Kidney (tissue), 14 donors: Measurements from ENCODE around the gene CARD11. TPM values are rescaled to one million over a fixed set of nuclear protein-coding genes. Genes with fewer than 3 reads are reported as not detected.

ENCODE experiments used
- DNase-seq, 5 donors: peaks; one replicate each; pipeline ENCODE4 v3.0.0-alpha.2; 2013 to 2020
- FAIRE-seq: peaks from 2 replicates; lab custom pipeline; 2012; peaks lifted over from hg19 to GRCh38; lab: Jason Lieb, UNC
- H3K27ac ChIP-seq, 2 donors: one replicate each; pipeline ENCODE4 v1.7.0; 2013; ENCODE audit warnings: low read depth in 2 of 2, low read length in 2 of 2, inconsistent platforms in 1 of 2
- H3K27me3 ChIP-seq: one replicate; pipeline ENCODE4 v1.7.1; 2013; ENCODE audit warnings: low read length, inconsistent platforms; ENCODE audit not compliant: control insufficient read depth, insufficient read depth
- H3K36me3 ChIP-seq, 3 donors: one replicate each; pipeline versions ENCODE4 v1.7.0 to v1.7.1; 2013; ENCODE audit warnings: low read length in 3 of 3, control low read depth in 1 of 3, inconsistent platforms in 1 of 3; ENCODE audit not compliant: insufficient read depth in 3 of 3, control insufficient read depth in 2 of 3
- H3K4me1 ChIP-seq, 3 donors: one replicate each; pipeline versions ENCODE4 v1.7.0 to v1.7.1; 2013; ENCODE audit warnings: low read length in 3 of 3, inconsistent platforms in 1 of 3, low read depth in 1 of 3; ENCODE audit not compliant: control insufficient read depth in 2 of 3, insufficient read depth in 2 of 3
- H3K4me3 ChIP-seq, 3 donors: one replicate each; pipeline versions ENCODE4 v1.7.0 to v1.8.1; 2013; ENCODE audit warnings: low read length in 3 of 3, control low read depth in 1 of 3, inconsistent platforms in 1 of 3
- H3K9ac ChIP-seq, 3 donors: one replicate each; pipeline versions ENCODE4 v1.7.0 to v1.7.1; 2013; ENCODE audit warnings: low read length in 3 of 3, control low read depth in 1 of 3, inconsistent platforms in 1 of 3
- H3K9me3 ChIP-seq, 3 donors: one replicate each; pipeline versions ENCODE4 v1.7.0 to v1.7.1; 2013; ENCODE audit warnings: low read length in 3 of 3, control low read depth in 1 of 3, inconsistent platforms in 1 of 3; ENCODE audit not compliant: control insufficient read depth in 2 of 3, insufficient read depth in 1 of 3
- intact Hi-C: fragments of 100-400 bp; cut with DNase I; formaldehyde crosslinking; loops from one replicate; pipeline ENCODE4 v1.11.1; 2022
- polyA plus RNA-seq: library from polyadenylated mRNA; stranded (reverse); fragments of 350-450 nt; fragmentation: Illumina TruSeq; extraction: RNeasy Lipid Tissue Mini Kit (QIAGEN cat#74804); gene quantifications from one replicate; pipeline ENCODE4 v1.2.3, GENCODE V29; 2014; ENCODE audit warnings: low read depth, low replicate concordance; ENCODE audit not compliant: insufficient read depth
- total RNA-seq: library from RNA; stranded (reverse); fragmentation: NEBNext Ultra II Directional; extraction: Animal tissue kit (Norgen Biotek cat#: 25700); gene quantifications from one replicate; pipeline ENCODE4 v1.2.1, GENCODE V29; 2021
- TF ChIP-seq, protein P1 (sequence below): IDR thresholded peaks from 3 replicates; pipeline ENCODE4 v1.5.1; 2012; ENCODE audit warnings: mild to moderate bottlenecking, moderate library complexity, borderline replicate concordance; ENCODE audit not compliant: insufficient read depth; ENCODE audit errors: extremely low read depth
- donor health status: control.
- donor health status: control.
- donor health status: control.
- donor health status: control.
- donor health status: control.
- donor health status: DM: yes; HTN: yes; CAD: no.
- donor health status: Normal renal cell carcinoma (clear cell type).

CARD11 gene
- total and polyA plus RNA-seq, 2 donors from 2014 or later: 0.22 to 9.6 TPM

DNA sequence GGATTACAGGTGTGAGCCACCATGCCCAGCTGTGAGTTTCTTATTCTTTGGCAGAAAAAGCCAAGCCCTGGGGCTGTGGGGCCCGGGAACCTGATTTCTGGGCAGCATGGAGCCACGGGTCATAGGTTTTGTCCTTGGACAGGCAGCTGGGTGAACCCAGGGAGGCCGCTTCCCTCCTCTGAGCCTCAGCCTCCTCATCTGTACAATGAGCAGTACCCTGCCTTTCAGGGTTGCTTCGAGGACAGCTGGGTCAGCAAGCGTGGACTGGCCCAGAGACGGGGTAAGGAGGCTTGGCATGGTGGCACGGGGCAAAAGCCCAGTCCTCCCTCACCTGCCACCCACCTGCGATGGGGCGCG, 115.4 kb downstream of the CARD11 start:
- peak in 2 of 5 donors; percentile 31 to 46 for DNase-seq
- no peak for FAIRE-seq
- Histone ChIP-seq H3K4me3 (no peak overlapping the region), H3K9ac (no peak overlapping the region), H3K27me3 (no peaks in the 10 kb centered on the region), H3K4me1 (no peaks in the 10 kb centered on the region), H3K27ac (no peak overlapping the region), H3K9me3 (no peaks in the 10 kb centered on the region), H3K36me3 (no peaks in the 10 kb centered on the region)
- intact Hi-C loops: no loop called here
- TF ChIP-seq, protein P1, sequence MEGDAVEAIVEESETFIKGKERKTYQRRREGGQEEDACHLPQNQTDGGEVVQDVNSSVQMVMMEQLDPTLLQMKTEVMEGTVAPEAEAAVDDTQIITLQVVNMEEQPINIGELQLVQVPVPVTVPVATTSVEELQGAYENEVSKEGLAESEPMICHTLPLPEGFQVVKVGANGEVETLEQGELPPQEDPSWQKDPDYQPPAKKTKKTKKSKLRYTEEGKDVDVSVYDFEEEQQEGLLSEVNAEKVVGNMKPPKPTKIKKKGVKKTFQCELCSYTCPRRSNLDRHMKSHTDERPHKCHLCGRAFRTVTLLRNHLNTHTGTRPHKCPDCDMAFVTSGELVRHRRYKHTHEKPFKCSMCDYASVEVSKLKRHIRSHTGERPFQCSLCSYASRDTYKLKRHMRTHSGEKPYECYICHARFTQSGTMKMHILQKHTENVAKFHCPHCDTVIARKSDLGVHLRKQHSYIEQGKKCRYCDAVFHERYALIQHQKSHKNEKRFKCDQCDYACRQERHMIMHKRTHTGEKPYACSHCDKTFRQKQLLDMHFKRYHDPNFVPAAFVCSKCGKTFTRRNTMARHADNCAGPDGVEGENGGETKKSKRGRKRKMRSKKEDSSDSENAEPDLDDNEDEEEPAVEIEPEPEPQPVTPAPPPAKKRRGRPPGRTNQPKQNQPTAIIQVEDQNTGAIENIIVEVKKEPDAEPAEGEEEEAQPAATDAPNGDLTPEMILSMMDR: no peak

DNA sequence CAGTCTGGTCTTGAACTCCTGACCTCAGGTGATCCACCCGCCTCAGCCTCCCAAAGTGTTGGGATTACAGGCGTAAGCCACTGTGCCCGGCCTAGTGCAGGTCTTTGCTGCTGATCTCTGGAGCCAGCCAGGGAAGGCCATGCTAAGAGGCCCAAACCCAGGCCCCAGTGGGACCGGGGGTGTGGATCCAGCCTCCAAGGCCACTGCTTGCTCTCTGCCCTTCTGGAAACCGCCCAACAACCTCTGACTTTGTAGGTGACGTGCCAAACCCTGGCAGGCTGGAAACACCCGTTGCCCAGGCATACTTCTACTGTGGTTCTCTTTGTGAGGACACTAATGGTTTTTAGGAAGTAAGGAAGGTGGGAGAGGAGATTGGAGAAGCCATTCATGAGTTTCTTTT, 116.1 kb downstream of the CARD11 start:
- FAIRE-seq: no peak
- Histone ChIP-seq H3K27ac (no peak overlapping the region), H3K4me3 (no peak overlapping the region), H3K9me3 (no peaks in the 10 kb centered on the region), H3K36me3 (no peaks in the 10 kb centered on the region), H3K4me1 (no peaks in the 10 kb centered on the region), H3K27me3 (no peaks in the 10 kb centered on the region), H3K9ac (no peak overlapping the region)
- intact Hi-C loops: no loop called here
- peak in 2 of 5 donors; percentile 22 to 46 for DNase-seq
- TF ChIP-seq, protein P1: no peak

DNA sequence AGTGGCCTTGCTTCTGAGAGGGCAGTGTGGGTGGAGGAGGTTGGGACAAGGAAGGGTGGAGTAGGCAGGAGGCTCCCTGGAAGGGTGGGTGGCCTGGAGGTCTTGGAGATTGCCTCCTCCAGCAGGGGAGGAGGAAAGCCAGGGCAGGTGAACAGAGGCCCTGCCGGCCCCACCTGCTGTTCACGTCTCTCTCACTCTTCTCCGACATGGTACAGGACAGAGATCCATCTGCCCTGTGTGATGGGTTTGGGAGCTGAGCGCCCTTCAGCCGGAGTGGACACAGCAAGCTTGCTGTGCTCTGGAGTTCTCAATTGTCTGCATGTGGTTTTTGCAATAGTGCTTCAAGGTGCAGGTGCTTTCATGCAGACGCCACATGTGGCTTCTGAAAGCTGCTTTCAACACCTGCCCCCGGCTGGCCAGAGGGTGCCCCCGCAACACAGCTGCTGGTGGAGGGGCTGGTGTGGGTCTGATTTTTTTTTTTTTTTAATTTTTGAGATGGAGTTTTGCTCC, 116.7 kb downstream of the CARD11 start:
- H3K27ac ChIP-seq: no peak overlapping the region
- TF ChIP-seq, protein P1: no peak
- H3K27me3 ChIP-seq: no peaks in the 10 kb centered on the region
- no peaks in the 10 kb centered on the region for H3K4me1 ChIP-seq
- peak in 2 of 5 donors; percentile 19 to 37 for DNase-seq
- no peak for FAIRE-seq
- H3K9ac ChIP-seq: no peak overlapping the region
- no peaks in the 10 kb centered on the region for H3K9me3 ChIP-seq
- H3K4me3 ChIP-seq: no peak overlapping the region
- H3K36me3 ChIP-seq: no peaks in the 10 kb centered on the region
- intact Hi-C loops: no loop called here
